GM20000 (cell line): ENCODE results near the gene SIDT2.

Source experiments
- DNase-seq: peaks from one replicate; pipeline ENCODE4 v3.0.0; 2012; ENCODE audit warnings: low spot score
- TF ChIP-seq, protein P1 (sequence below): IDR thresholded peaks from 2 replicates; pipeline ENCODE4 v1.5.1; 2012; ENCODE audit warnings: mild to moderate bottlenecking, control low read depth; ENCODE audit errors: extremely low read depth, missing control alignments

SIDT2 gene

GRCh38 chr11:117175104-117175503 lies 3.4 kb upstream of the SIDT2 start:
- DNase-seq, result no peak
- TF ChIP-seq, protein P1, sequence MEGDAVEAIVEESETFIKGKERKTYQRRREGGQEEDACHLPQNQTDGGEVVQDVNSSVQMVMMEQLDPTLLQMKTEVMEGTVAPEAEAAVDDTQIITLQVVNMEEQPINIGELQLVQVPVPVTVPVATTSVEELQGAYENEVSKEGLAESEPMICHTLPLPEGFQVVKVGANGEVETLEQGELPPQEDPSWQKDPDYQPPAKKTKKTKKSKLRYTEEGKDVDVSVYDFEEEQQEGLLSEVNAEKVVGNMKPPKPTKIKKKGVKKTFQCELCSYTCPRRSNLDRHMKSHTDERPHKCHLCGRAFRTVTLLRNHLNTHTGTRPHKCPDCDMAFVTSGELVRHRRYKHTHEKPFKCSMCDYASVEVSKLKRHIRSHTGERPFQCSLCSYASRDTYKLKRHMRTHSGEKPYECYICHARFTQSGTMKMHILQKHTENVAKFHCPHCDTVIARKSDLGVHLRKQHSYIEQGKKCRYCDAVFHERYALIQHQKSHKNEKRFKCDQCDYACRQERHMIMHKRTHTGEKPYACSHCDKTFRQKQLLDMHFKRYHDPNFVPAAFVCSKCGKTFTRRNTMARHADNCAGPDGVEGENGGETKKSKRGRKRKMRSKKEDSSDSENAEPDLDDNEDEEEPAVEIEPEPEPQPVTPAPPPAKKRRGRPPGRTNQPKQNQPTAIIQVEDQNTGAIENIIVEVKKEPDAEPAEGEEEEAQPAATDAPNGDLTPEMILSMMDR, result no peak

DNA sequence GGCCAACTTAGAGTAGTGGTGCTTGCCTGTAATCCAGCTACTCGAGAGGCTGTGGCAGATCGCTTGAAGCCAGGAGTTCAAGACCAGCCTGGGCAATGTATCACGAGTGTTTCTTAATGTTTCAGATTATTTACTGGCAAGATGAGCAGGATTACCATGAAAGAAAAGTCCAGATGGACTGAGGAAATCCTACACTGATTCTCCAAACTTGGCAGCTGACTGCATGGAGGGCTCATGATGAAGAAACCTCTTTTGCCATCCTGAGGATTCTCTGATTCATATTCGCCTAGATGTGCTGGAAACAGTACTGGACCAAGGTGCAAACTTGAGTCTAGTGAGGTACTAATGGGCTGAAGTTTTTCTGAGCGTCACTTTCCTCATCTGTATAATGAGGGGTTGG lies 2.8 kb upstream of the SIDT2 start:
- TF ChIP-seq, protein P1, result no peak
- DNase-seq, result no peak

DNA sequence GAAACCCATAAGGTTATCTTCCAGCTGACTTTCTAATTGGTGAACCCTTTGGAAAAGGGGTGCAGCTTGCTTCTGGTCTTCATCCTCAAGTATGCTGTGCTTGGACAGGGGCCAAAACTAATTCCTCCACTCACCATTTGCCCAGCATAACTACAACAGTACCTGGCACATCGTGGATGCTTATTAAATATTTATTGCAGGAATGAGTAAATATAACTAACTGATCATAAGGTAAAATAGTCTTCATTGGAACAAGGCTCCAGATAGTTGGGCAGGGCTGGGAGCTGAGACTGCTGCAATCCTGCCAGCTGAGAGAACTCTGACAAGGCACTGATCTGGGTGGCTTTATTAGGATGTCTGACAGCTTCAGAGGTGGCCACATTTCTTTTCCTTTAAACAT lies 2.4 kb upstream of the SIDT2 start:
- DNase-seq, result no peak
- TF ChIP-seq, protein P1, result no peak

- no peak for DNase-seq
- TF ChIP-seq, protein P1, result no peak
These were observed 871 bp upstream of the SIDT2 start for GRCh38 chr11:117177534-117178209.

DNA sequence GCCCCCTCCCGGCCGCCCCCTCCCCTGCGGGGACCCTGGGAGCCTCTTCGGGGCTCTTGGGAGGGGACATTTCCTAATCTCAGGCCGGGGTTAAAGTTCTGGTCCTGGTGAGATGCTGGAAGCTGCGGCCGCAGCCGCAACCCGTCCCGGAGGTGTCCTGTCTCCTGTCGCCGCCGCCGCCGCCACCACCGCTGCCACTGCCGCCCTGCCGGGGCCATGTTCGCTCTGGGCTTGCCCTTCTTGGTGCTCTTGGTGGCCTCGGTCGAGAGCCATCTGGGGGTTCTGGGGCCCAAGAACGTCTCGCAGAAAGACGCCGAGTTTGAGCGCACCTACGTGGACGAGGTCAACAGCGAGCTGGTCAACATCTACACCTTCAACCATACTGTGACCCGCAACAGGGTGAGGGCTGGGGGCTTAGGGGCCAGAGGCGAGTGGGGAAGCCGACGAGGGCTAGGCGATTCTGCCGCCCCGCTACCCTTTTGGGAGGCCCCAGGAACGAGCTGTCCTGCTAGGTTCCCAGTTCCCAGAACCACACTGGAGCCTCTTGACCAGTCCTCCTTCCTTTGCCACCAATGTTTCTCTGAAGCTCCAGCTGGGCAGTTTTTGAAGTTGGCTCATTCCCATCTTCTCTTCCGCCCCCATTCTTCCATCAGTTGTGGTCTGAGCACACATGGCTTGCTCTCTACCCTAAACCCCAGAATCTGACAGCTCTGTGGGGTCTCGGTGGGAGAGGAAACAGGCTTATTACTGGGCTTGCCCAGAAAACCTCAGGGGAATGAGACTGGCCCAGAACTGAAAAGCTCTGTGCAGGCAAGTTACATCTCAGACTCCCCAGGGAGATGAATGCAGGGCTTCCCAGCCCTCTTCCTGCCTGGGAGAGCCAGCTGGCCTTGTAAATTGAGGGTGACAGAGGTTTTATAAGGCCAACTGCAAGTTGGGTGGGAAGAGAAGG lies 781 bp downstream of the SIDT2 start:
- TF ChIP-seq, protein P1, result no peak
- DNase-seq, result peak; percentile 57

- no peak for DNase-seq
- TF ChIP-seq, protein P1, result no peak
These were observed 1.5 kb downstream of the SIDT2 start for GRCh38 chr11:117180020-117180419.
